Karpas-422 (cell line): ENCODE data around the gene TECR. TPM values are rescaled to one million over a fixed set of nuclear protein-coding genes. Genes with fewer than 3 reads are reported as not detected.
A peak's percentile ranks its signal among the peaks of the same experiment; 100 is the strongest.

Source experiments
- DNase-seq: peaks from one replicate; pipeline ENCODE4 v3.0.0-alpha.2; 2015
- H2AFZ ChIP-seq: fragments of 200-600 bp; sonication (generic); 2 replicates; pipeline ENCODE4 v1.6.1; 2014; ENCODE audit warnings: antibody characterized with exemption, low read length, mixed read lengths
- H3K27ac ChIP-seq: fragments of 200-600 bp; sonication (generic); 2 replicates; pipeline ENCODE4 v1.5.1; 2014; ENCODE audit warnings: mild to moderate bottlenecking, low read length, moderate library complexity
- H3K27me3 ChIP-seq: fragments of 200-600 bp; sonication (generic); 2 replicates; pipeline ENCODE4 v1.6.1; 2014; ENCODE audit warnings: low read length, mixed read lengths
- H3K36me3 ChIP-seq: fragments of 200-600 bp; sonication (generic); 2 replicates; pipeline ENCODE4 v1.6.1; 2014; ENCODE audit warnings: low read length, mixed read lengths; ENCODE audit not compliant: insufficient read depth
- H3K4me1 ChIP-seq: fragments of 200-600 bp; sonication (generic); 2 replicates; pipeline ENCODE4 v1.6.1; 2014; ENCODE audit warnings: mild to moderate bottlenecking, low read length, mixed read lengths
- H3K4me2 ChIP-seq: fragments of 200-600 bp; sonication (generic); 2 replicates; pipeline ENCODE4 v1.6.1; 2014; ENCODE audit warnings: low read length, low read depth, mild to moderate bottlenecking; ENCODE audit not compliant: poor library complexity, severe bottlenecking
- H3K4me3 ChIP-seq: fragments of 200-600 bp; sonication (generic); 2 replicates; pipeline ENCODE4 v1.5.1; 2014; ENCODE audit warnings: mild to moderate bottlenecking, antibody characterized with exemption, low read length, mixed read lengths
- H3K79me2 ChIP-seq: fragments of 200-600 bp; sonication (generic); 2 replicates; pipeline ENCODE4 v1.6.1; 2014; ENCODE audit warnings: mild to moderate bottlenecking, low read length, mixed read lengths
- H3K9ac ChIP-seq: fragments of 200-600 bp; sonication (generic); 2 replicates; pipeline ENCODE4 v1.6.0; 2014; ENCODE audit warnings: low read length
- H3K9me2 ChIP-seq: fragments of 200-600 bp; sonication (generic), shearing (Covaris generic); replicated peaks from 2 replicates; pipeline ENCODE4 v1.6.0; 2014; ENCODE audit warnings: mild to moderate bottlenecking, low read length, moderate library complexity; ENCODE audit not compliant: insufficient read depth
- H3K9me3 ChIP-seq: fragments of 300-700, 200-600 bp; sonication (generic); 2 replicates; pipeline ENCODE4 v1.6.1; 2014; ENCODE audit warnings: low read length, mixed read lengths
- H4K20me1 ChIP-seq: fragments of 200-600 bp; sonication (generic); 2 replicates; pipeline ENCODE4 v1.6.1; 2014; ENCODE audit warnings: mild to moderate bottlenecking, antibody characterized with exemption, low read length, low read depth; ENCODE audit not compliant: insufficient read depth
- total RNA-seq: library from RNA; depleted of rRNA; stranded (reverse); fragments of >200 nt; shearing (Covaris generic); gene quantifications from 2 replicates; pipeline ENCODE4 v1.2.3, GENCODE V29; 2014; ENCODE audit warnings: low replicate concordance

Gene TECR
- total RNA-seq, 1 experiment from 2014 or later, result 81.4 TPM

GRCh38 chr19:14558370-14559066 lies 29.1 kb downstream of the TECR start:
- H3K36me3 ChIP-seq, result no peaks in the 10 kb centered on the region
- H3K4me3 ChIP-seq, result peak overlapping the region; percentile 59
- H3K27ac ChIP-seq, result peak overlapping the region; percentile 84
- peak; percentile 65 for DNase-seq
- peaks cover 52% of the 10 kb centered on the region for H3K79me2 ChIP-seq
- H3K4me1 ChIP-seq, result peaks cover 37% of the 10 kb centered on the region
- no peaks in the 10 kb centered on the region for H3K9me2 ChIP-seq
- H3K9me3 ChIP-seq, result no peaks in the 10 kb centered on the region
- H4K20me1 ChIP-seq, result 0 out of 2 replicates have a peak, but pooled peaks cover 3% of the 10 kb centered on the region
- no peak overlapping the region for H2AFZ ChIP-seq
- peak overlapping the region; percentile 83 for H3K4me2 ChIP-seq
- H3K27me3 ChIP-seq, result no peaks in the 10 kb centered on the region
- H3K9ac ChIP-seq, result peak overlapping the region; percentile 56

- Histone ChIP-seq H3K36me3 (no peaks in the 10 kb centered on the region), H2AFZ (no peak overlapping the region), H3K27me3 (no peaks in the 10 kb centered on the region), H3K9ac (peak overlapping the region; percentile 56; the same call in 1 of the 2 replicates), H3K4me1 (peaks cover 37% of the 10 kb centered on the region), H3K9me3 (no peaks in the 10 kb centered on the region), H3K79me2 (peaks cover 49% of the 10 kb centered on the region), H3K27ac (peak overlapping the region; percentile 84), H3K9me2 (no peaks in the 10 kb centered on the region), H4K20me1 (peaks cover 8% of the 10 kb centered on the region; the same call in 1 of the 2 replicates), H3K4me3 (no peak overlapping the region), H3K4me2 (peak overlapping the region; percentile 83)
- no peak for DNase-seq
Measured at GRCh38 chr19:14559916-14560775, 30.8 kb downstream of the TECR start.

GRCh38 chr19:14560776-14561108 lies 31.3 kb downstream of the TECR start:
- H3K4me2 ChIP-seq, result no peak overlapping the region
- H3K36me3 ChIP-seq, result no peaks in the 10 kb centered on the region
- no peak overlapping the region for H3K27ac ChIP-seq
- H3K4me1 ChIP-seq, result peaks cover 37% of the 10 kb centered on the region
- no peak for DNase-seq
- H3K9me3 ChIP-seq, result no peaks in the 10 kb centered on the region
- H3K4me3 ChIP-seq, result no peak overlapping the region
- H3K9me2 ChIP-seq, result no peaks in the 10 kb centered on the region
- H2AFZ ChIP-seq, result no peak overlapping the region
- H3K79me2 ChIP-seq, result peaks cover 49% of the 10 kb centered on the region
- H3K9ac ChIP-seq, result peak overlapping the region; percentile 56; the same call in 1 of the 2 replicates
- H4K20me1 ChIP-seq, result peaks cover 8% of the 10 kb centered on the region; the same call in 1 of the 2 replicates
- no peaks in the 10 kb centered on the region for H3K27me3 ChIP-seq

- no peak overlapping the region for H2AFZ ChIP-seq
- no peaks in the 10 kb centered on the region for H3K36me3 ChIP-seq
- peaks cover 8% of the 10 kb centered on the region; the same call in 1 of the 2 replicates for H4K20me1 ChIP-seq
- H3K79me2 ChIP-seq, result peaks cover 49% of the 10 kb centered on the region
- H3K9ac ChIP-seq, result no peak overlapping the region
- no peak overlapping the region for H3K4me3 ChIP-seq
- H3K4me1 ChIP-seq, result peaks cover 37% of the 10 kb centered on the region
- H3K4me2 ChIP-seq, result no peak overlapping the region
- no peak overlapping the region for H3K27ac ChIP-seq
- no peaks in the 10 kb centered on the region for H3K9me2 ChIP-seq
- no peaks in the 10 kb centered on the region for H3K27me3 ChIP-seq
- no peak for DNase-seq
- no peaks in the 10 kb centered on the region for H3K9me3 ChIP-seq
Measured at GRCh38 chr19:14561249-14561648, 31.9 kb downstream of the TECR start.

- Histone ChIP-seq H3K27me3 (no peaks in the 10 kb centered on the region), H3K36me3 (no peaks in the 10 kb centered on the region), H3K79me2 (peaks cover 47% of the 10 kb centered on the region), H3K4me2 (no peak overlapping the region), H3K9ac (no peak overlapping the region), H3K9me2 (no peaks in the 10 kb centered on the region), H2AFZ (no peak overlapping the region), H4K20me1 (peaks cover 8% of the 10 kb centered on the region; the same call in 1 of the 2 replicates), H3K4me3 (no peak overlapping the region), H3K9me3 (no peaks in the 10 kb centered on the region), H3K27ac (no peak overlapping the region), H3K4me1 (peaks cover 31% of the 10 kb centered on the region)
- no peak for DNase-seq
Measured at GRCh38 chr19:14561847-14562351, 32.5 kb downstream of the TECR start.

GRCh38 chr19:14562660-14563589 lies 33.5 kb downstream of the TECR start:
- no peaks in the 10 kb centered on the region for H3K9me3 ChIP-seq
- no peak overlapping the region for H3K9ac ChIP-seq
- H3K36me3 ChIP-seq, result no peaks in the 10 kb centered on the region
- no peaks in the 10 kb centered on the region for H3K27me3 ChIP-seq
- H3K4me2 ChIP-seq, result no peak overlapping the region
- no peak for DNase-seq
- no peak overlapping the region for H3K27ac ChIP-seq
- H4K20me1 ChIP-seq, result peaks cover 8% of the 10 kb centered on the region; the same call in 1 of the 2 replicates
- H3K79me2 ChIP-seq, result peaks cover 45% of the 10 kb centered on the region
- no peaks in the 10 kb centered on the region for H3K9me2 ChIP-seq
- H2AFZ ChIP-seq, result no peak overlapping the region
- no peak overlapping the region for H3K4me3 ChIP-seq
- peaks cover 30% of the 10 kb centered on the region for H3K4me1 ChIP-seq

GRCh38 chr19:14563590-14563926 lies 34.2 kb downstream of the TECR start:
- peaks cover 8% of the 10 kb centered on the region; the same call in 1 of the 2 replicates for H4K20me1 ChIP-seq
- no peak overlapping the region for H3K9ac ChIP-seq
- no peak for DNase-seq
- H3K79me2 ChIP-seq, result peaks cover 41% of the 10 kb centered on the region
- no peaks in the 10 kb centered on the region for H3K9me2 ChIP-seq
- H2AFZ ChIP-seq, result no peak overlapping the region
- no peak overlapping the region for H3K27ac ChIP-seq
- no peaks in the 10 kb centered on the region for H3K9me3 ChIP-seq
- H3K4me1 ChIP-seq, result peaks cover 24% of the 10 kb centered on the region
- H3K36me3 ChIP-seq, result no peaks in the 10 kb centered on the region
- no peak overlapping the region for H3K4me3 ChIP-seq
- H3K27me3 ChIP-seq, result no peaks in the 10 kb centered on the region
- no peak overlapping the region for H3K4me2 ChIP-seq
